NCI-H187 (cell line): ENCODE measurements around the gene SCYL3.
A peak's percentile ranks its signal among the peaks of the same experiment; 100 is the strongest.
"Not testable (repeated sequence)": the region's sequence is repeated elsewhere in the genome, so short reads cannot be mapped to it uniquely, and the experiment has no call there.

Source experiments
- DNase-seq, 2 experiments: peaks; one replicate each; lab custom pipeline; 2025; lab: John Stamatoyannopoulos, UW

SCYL3 gene, protein sequence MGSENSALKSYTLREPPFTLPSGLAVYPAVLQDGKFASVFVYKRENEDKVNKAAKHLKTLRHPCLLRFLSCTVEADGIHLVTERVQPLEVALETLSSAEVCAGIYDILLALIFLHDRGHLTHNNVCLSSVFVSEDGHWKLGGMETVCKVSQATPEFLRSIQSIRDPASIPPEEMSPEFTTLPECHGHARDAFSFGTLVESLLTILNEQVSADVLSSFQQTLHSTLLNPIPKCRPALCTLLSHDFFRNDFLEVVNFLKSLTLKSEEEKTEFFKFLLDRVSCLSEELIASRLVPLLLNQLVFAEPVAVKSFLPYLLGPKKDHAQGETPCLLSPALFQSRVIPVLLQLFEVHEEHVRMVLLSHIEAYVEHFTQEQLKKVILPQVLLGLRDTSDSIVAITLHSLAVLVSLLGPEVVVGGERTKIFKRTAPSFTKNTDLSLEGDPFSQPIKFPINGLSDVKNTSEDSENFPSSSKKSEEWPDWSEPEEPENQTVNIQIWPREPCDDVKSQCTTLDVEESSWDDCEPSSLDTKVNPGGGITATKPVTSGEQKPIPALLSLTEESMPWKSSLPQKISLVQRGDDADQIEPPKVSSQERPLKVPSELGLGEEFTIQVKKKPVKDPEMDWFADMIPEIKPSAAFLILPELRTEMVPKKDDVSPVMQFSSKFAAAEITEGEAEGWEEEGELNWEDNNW

DNA sequence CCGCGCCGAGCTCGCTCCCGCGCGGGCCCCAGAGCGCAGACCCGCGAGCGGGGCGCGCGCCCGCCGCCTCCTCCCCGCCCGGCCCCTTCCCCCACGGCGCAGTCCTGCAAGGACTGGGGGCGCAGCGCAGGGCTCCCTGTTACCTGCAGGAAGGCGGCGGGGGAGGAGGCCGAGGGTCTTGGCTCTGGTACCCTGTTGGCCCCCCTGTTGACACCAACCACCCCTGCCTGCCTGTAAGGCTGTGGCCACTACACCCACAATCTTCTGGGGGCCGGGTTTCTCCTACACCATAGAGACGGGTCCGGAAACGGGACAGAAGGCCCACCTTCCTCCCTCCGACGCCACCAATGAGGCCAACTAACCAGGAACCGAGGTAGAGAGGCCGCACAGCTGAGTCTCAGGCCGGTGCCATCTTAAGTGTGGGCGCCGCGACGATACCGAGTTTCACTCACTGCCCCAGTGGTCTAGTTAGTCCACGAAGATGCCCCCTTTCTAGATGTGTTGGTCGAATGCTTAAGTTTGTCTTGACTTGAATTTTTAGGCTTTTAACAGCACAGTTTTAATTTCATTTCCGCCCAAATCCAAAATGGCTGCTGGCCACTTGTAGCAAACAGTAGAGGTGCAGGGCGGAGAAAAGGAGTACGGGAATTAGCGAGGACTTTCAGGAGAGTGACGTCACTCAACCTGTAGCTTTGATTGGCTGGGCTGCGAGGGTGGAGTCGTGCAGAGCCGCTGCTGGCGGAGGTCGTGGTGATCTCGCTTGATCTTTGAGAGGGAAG is at the start of gene SCYL3:
Gene SCYL3 (minus strand): TSS at position 252 of the 779 bp plus-strand sequence. CDS start 5,056 bp downstream, outside the sequence.
- peak; percentile 97 to 100 for DNase-seq

DNA sequence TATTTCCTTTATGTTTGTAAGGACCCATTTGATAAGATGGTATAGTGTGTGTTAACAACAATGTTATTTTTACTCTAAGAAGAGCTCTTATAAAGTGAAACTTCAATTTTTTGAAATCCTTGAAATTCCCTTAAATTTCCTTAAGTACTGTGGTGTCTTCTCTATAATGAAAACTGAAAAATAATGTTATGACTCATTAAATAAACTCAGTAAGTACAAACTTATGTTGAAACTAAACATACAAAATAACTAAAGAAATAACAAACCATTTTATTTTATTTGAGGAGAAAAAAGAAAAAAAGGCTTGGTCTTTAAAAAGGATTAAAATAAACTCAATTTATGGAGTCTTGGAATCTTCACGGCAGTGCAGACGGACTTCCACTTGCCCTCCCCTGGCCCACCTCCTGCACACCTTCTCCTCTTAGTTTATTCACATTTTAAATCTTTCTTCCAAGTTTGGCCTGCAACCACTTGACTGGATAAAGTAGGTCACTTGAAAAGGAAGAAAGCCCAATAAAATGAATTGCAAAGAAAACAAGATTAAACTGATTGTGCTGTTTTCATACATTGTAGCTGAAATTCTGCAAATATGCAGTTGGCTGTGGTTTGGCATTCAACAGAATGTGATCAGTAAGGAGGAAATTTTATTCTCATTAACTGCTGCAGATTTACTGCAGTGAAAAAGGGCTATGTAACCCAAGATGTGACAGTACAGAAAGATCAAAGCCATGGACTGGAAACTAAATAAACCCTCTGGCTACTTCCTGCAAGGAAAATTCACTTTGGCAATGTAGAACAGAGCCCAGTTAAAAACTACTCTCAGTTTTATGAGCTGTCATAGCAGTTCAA is 48.5 kb upstream of the SCYL3 start:
- no peak for DNase-seq

DNA sequence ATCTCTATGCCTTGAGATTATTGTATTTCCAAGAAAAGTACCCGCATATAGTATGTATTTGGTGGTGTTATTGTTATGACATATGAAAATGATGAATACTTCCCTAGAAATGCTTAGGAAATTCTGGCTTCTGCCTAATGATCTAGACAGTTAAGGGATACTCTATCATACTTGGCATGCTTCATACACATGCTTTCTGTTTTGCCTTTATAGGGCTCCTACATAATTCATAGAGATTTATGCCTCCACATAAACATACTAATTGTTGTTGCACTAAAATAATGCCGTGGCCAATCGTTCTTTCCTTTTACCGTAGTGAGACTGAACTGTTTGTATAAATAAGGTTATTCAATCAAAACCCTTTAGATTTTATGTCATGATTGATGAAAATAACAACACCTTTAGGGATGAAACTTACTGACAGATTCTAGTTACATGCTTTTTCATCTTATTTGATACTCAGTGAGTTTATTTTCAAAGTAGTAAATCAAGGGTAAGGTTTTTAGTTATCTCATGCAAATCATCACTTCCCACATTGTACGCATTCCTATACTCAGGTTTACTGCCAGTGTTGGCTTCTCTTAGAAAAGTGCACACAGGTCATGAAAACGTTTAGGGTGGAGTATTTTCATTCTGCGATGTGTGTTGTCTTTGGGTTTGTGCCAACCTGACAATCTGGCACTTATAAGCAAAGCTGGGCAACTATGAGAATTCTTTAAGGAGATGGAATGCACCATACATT is 40.5 kb upstream of the SCYL3 start:
- no peak for DNase-seq

DNA sequence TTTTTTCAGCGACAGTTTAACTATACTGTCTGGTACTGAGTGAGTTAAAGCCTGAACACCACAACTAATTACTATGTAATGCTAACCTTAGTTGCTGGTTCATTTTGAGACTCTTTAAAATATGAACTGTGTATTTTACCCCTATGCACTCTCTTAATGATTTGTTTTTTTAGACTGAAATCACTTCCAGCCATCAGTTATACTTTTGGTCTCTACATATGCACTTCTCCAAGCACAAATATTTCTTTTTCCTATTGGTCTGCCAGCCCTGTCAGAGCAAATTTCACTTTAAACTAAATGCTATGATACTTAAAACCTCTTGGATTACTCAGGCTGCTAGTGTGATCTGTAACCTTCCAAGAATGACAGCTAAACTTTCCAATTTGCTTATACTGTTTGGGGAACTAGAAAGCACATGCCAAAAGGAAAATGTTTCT is 38.1 kb upstream of the SCYL3 start:
- DNase-seq, result no peak

DNA sequence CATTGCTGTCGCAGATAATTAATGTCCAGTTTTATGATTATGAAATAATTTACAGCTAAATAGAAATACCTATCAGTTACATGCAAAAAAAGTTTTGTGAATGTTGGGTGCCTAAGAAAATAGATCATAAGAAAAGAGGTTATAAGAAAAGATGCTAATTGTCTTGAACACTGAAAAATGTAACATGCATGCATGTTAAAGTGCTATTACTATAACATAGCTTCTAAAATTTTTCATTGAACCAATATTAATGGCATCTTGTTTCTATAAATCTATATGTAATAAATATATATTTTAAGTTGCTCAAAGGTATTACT is 35.5 kb upstream of the SCYL3 start:
- DNase-seq, result no peak

DNA sequence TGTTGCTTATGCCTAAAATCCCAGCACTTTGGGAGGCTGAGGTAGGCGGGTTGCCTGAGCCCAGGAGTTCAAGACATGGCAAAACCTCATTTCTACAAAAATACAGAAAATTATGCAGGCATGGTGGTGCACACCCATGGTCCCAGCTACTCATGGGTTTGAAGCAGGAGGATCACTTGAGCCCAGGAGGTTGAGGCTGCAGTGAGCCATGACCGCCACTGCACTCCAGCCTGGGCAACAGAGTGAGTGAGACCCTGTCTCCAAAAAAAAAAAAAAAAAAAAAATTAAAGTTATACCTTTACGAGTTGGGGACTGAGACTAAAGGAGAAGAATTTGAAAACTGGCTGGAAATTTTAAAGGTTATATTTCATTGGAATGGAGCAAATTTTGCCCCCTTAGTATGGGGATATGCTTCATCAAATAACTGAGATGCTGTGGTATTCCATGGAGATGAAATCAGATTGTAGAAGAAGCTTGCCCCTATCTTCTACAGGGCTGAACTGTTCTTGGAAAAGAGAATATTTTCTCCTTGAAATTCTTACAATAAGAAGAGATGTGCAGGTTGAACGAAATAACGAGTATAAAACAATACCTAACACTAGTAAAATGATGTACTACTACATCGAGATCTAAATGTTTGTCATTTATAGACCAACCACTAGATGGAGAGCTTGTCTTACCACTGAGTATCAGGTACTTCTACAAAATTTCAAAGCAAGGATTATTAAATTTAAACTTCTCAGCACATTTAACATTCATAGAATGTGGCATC is 34.9 kb upstream of the SCYL3 start:
- DNase-seq, result peak in 1 of 2 experiments; percentile 33

DNA sequence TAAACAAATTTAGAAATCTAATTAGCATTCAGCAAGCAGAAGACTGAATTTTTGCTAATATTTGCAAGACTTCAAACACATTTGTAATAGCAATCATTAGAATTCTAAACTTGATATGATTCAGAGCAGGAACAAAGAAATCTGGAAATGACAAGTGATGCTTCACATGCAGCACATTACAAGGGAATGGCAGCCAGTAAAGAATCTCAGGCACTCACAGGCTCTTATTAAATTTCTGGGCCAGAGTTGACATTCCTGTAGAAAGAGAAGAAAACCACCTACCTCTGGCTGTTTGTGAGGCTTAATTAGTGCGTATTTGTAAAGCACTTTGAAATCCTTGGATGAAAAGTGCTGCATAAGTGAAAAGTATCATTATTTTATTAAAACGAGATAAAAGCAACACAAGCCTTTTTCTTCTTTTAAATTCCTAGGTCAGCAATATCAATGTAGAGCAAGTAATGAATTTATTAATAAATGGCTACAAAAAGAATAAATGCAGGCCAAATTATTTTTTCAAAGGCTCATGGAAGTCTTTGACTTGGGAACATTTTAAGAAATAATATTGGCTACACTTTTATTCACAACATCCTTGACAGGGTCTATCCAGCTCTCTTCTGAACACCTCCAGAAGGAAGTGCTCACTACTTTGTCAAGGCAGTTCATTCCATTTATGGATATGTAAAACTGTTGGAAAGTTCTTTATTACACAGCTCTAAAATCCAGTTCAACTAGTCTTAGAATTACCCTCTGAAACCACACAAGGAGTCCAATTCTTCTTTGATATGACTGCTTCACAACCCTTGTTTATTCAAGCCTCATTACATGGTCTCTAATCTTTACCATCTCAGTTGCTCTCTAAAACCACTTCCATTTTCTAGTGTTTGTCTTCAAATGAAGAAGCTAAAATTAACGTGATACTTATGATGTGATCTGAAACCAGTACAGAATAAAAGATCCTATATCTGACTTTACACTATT is 32.1 kb upstream of the SCYL3 start:
- DNase-seq, result peak in 1 of 2 experiments; percentile 21

DNA sequence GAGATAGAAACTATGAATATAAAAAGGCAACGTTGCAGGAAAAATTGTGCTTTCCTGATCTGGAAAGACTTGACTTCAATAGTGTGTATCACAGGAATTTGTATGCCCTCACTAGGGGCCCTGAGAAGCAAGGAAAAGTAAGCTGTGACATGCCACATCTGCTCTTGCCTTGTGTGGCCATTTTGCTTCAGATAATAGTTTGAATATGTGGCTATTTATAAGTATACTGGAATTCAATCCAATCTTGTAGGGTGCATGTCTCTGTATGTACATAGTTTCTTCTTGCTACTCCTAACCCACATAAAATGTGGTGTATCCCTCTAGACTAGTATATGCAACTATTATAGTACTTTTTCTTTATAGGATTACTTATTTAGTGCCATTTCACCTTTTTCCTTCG is 31.1 kb upstream of the SCYL3 start:
- no peak for DNase-seq

DNA sequence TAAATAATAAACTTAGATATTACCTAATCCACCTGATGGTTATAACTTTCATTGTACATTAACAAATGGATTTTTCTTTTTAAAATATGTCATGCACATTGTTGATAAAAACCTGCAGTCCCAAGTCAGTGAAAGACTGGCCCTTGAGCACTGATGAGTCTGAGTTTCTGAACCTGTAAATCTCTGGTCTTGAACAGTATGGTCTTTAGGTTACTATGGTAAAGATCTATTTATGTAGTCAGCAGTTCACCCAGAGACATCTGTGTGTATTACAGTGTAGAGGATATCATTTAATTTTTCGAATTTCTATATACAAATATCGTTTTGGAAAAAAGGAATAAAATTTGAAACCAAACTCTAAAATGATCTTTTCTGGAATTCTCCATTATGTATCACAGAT is 30.4 kb upstream of the SCYL3 start:
- no peak for DNase-seq

DNA sequence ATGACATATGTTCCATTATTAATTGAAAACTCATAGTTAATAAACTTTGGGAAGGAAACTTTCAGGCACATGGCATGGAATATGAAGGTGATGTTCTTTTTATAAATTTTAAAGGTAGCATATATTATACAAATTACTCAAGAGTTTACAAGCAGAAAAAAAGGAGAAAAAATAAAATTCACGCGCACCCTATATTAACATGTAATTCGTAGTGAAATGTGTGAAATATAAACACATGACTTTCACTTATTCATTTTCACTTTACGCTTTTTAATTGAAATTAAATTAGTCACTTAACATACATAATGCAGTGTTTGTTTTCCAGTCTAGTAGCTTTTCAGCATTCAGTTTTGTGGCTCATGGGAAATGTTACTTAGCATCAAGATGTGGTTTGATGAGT is 27.4 kb upstream of the SCYL3 start:
- no peak for DNase-seq

DNA sequence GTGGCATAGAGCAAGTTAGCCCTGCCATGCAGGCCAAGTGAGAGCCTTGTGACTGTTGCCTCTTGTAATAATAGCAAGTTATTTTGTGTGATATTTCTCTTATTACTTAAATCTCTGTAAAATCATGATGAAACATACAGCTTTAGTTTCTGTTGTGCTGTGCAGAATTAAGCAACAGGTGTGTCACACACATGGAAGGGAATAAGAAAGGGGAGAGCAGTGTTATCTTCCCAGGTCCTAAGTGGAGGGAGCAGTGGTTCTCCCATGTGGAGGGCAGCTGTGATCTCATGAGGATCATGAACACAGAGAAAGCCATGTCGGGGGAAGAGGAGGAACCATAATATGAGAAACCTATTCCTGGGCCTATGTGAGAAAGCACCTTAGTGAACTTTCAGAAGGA is 25.2 kb upstream of the SCYL3 start:
- DNase-seq, result no peak

DNA sequence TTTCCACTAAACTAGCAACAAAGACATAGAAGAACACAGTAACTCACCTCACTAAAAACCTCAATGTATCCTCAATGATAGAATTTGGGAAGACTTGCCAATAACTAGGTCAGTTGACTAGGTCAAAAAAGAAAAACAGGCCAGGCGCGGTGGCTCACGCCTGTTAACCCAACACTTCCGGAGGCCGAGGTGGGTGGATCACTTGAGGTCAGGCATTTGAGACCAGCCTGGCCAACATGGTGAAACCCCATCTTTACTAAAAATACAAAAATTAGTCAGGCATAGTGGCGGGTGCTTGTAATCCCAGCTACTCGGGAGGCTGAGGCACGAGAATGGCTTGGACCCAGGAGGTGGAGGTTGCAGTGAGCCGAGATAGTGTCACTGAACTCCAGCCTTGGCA is 24.5 kb upstream of the SCYL3 start:
- not testable (repeated sequence) for DNase-seq

DNA sequence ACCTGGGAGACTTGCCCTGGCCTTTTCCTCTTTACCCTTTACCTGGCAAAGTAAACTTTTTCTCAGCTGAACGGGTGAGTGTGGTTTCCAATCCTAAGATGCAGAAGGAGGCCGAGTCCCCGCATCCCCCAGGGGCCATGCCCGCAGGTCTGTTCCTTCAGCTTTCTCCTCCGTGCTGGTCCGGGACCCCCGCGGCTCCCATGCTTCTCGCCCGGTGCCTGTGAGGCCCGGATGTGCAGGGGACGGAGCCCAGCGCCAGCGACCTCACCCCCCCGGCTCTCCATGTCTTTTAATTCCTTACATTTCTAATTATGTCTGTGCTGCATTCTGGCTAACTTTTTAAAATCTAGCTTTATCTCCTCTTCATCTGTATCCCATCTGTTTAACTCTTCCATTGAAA is 21.5 kb upstream of the SCYL3 start:
- no peak for DNase-seq

DNA sequence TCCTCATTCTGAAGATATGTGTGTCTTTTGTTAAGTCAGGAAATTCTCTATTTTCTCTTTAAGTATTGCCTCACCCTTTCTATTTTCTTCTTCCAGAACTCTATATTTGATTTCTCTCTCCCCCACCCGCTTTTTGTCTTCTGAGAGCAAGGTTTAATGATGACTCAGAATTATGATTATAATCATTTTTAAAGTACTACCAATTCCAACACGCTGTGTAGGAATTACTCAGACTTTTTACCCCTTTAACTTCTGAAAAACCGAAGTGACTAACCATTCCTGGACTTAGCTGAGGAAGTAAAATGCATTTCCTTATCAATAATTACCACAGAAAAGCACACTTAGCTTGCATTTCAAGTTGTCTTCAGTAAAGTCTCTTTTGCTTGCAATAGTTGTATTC is 20.8 kb upstream of the SCYL3 start:
- DNase-seq, result no peak

DNA sequence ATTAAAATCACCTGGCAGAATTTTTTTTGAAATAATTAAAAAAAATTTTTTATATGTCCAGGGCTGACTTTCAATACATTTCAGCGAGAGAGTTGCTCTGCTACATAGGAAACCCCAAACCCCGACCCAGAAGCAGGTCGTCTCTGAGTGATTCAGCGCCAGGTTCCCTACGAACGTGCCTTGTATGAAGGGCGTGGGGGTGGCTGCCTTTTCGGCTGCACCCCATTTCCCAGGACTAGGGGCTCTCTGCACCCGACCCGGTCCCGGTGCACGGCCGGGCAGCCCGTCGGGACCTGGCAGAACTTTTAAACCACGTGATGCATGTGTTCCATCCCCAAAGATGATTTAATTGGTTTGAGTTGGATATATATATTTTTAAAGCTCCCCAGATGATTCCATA is 15.8 kb upstream of the SCYL3 start:
- no peak for DNase-seq

DNA sequence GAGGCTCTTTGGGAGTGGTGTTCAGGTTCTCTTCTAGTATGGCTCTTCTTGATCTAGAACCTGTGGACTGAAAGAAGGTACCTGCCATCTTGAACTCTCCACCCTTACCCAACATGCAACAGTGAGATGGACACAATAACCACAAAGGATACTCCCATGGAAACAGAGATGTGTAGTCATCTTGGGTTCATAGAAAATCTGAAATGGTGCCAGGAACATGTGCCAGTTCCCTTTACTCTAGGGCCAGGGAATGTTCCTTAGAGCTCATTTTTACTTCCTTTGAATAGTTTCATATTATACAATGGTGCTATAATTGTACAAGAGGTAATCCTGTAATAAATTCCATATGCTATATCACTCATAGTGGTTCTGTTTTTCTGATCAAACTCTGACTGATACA is 13.2 kb upstream of the SCYL3 start:
- no peak for DNase-seq

DNA sequence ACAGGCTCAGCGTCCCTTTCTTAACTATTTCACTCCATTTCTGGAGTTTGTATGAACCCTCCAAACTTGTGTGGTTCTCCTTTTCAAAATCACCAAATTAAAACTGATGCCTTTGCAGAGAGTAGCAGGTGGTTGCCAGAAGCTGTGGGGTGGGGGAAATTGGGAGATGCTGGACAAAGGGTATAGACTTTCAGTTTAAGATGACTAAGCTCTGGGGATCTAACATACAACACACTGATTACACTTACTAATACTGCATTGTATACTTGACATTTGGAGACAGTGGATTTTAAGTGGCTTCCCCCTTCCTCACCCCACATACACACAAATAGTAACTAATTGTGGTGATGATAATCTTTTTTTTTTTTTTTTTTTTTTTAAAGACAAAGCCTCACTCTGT is 11.1 kb upstream of the SCYL3 start:
- no peak for DNase-seq

DNA sequence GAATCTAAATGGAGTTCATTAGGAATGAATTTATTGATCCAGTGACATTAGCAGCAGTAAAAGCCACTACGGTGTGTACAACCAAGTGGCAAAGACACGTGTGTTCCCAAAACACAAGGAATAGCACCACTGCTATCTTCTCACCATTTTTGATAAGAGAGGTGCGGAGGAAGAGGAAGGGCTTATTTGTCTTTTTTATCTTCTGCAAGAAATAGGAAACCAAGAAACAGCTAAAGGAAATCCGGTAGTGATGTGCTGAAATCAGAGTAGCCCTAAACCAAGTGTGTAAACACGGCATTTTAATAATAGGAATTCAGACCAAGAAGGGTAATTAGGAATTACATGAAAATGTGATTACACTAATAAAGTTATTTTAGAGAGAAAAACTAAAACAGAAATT is 9.1 kb upstream of the SCYL3 start:
- no peak for DNase-seq

DNA sequence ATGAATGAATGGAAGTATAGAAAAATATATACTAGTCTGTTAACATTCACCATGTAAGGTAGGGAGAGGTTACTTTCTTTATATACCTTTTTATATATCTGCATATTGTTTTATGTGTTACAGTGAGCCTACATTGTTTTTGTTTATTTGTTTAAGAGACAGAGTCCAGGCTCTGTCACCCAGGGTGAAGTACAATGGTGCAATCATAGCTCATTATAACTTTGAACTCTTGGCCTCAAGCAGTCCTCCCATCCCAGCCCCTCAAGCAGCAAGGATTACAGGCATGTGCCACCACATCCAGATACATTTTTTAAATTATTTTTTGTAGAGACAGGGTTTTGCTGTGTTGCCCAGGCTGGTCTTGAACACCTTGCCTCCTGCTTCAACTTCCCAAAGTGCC is 7.4 kb upstream of the SCYL3 start:
- no peak for DNase-seq
